Ishikawa (cell line): ENCODE measurements around the gene RTF1.

Source experiments
- CEBPB ChIP-seq: IDR thresholded peaks from 2 replicates; pipeline ENCODE4 v1.6.1; 2012
- CREB1 ChIP-seq: IDR thresholded peaks from 2 replicates; pipeline ENCODE4 v1.6.1; 2012; ENCODE audit warnings: low read depth
- EGR1 ChIP-seq: IDR thresholded peaks from 2 replicates; pipeline ENCODE4 v1.6.1; 2012
- EP300 ChIP-seq: IDR thresholded peaks from 2 replicates; pipeline ENCODE4 v1.6.1; 2012; ENCODE audit warnings: borderline replicate concordance
- FOXM1 ChIP-seq: IDR thresholded peaks from 2 replicates; pipeline ENCODE4 v1.6.1; 2012; ENCODE audit warnings: low read depth, borderline replicate concordance
- MAX ChIP-seq: IDR thresholded peaks from 2 replicates; pipeline ENCODE4 v1.6.1; 2012
- NFIC ChIP-seq: IDR thresholded peaks from 2 replicates; pipeline ENCODE4 v1.6.1; 2012
- RAD21 ChIP-seq: IDR thresholded peaks from 2 replicates; pipeline ENCODE4 v1.6.1; 2012; ENCODE audit warnings: low read depth
- REST ChIP-seq: IDR thresholded peaks from 2 replicates; pipeline ENCODE4 v1.6.1; 2012; ENCODE audit warnings: low read depth, mild to moderate bottlenecking
- TAF1 ChIP-seq: IDR thresholded peaks from 2 replicates; pipeline ENCODE4 v1.6.1; 2012; ENCODE audit warnings: low read depth, mild to moderate bottlenecking
- TCF12 ChIP-seq: IDR thresholded peaks from 2 replicates; pipeline ENCODE4 v1.6.1; 2012; ENCODE audit warnings: low read depth
- TEAD4 ChIP-seq: IDR thresholded peaks from 2 replicates; pipeline ENCODE4 v1.6.1; 2012
- USF1 ChIP-seq: IDR thresholded peaks from 2 replicates; pipeline ENCODE4 v1.6.1; 2012
- YY1 ChIP-seq: IDR thresholded peaks from 2 replicates; pipeline ENCODE4 v1.6.1; 2012; ENCODE audit warnings: low read depth
- ZBTB7A ChIP-seq: IDR thresholded peaks from 2 replicates; pipeline ENCODE4 v1.6.1; 2012; ENCODE audit warnings: low read depth

The RTF1 gene

GRCh38 chr15:41423979-41424659 is 7.2 kb downstream of the RTF1 start:
- TF ChIP-seq YY1 (no peak), ZBTB7A (no peak), TAF1 (no peak), EP300 (no peak), MAX (no peak), TCF12 (no peak)

- no peak for TF ChIP-seq ZBTB7A
- TF ChIP-seq REST, result no peak
- TF ChIP-seq EP300, result no peak
Measured at GRCh38 chr15:41424809-41425208, 7.9 kb downstream of the RTF1 start.

- no peak for TF ChIP-seq CEBPB
- TF ChIP-seq RAD21, result no peak
- no peak for TF ChIP-seq TAF1
- TF ChIP-seq YY1, result no peak
- TF ChIP-seq ZBTB7A, result no peak
- TF ChIP-seq MAX, result no peak
- TF ChIP-seq CREB1, result no peak
- no peak for TF ChIP-seq TCF12
- TF ChIP-seq USF1, result no peak
- TF ChIP-seq FOXM1, result no peak
- no peak for TF ChIP-seq TEAD4
- TF ChIP-seq EGR1, result no peak
- no peak for TF ChIP-seq EP300
- no peak for TF ChIP-seq NFIC
- no peak for TF ChIP-seq REST
Measured at GRCh38 chr15:41429003-41429890, 12.4 kb downstream of the RTF1 start.

- TF ChIP-seq CREB1 (no peak), MAX (no peak), TAF1 (no peak), TEAD4 (no peak), USF1 (no peak), RAD21 (no peak), FOXM1 (no peak)
Measured at GRCh38 chr15:41435037-41435786, 18.3 kb downstream of the RTF1 start.

- TF ChIP-seq CEBPB (no peak), YY1 (no peak), TAF1 (no peak), TCF12 (no peak), EGR1 (no peak), REST (no peak)
Measured at GRCh38 chr15:41437448-41437847, 20.6 kb downstream of the RTF1 start.
